Liver (tissue), 3 donors: Measurements from ENCODE around the gene SH2D3A.

Experiments used
- CTCF ChIP-seq: fragments of 150-350 bp; IDR thresholded peaks from 2 replicates; pipeline ENCODE4 v1.5.1; 2017; ENCODE audit warnings: improper control_type of control experiment, low read depth, low read length; ENCODE audit not compliant: missing input control
- EGR1 ChIP-seq, 2 donors: IDR thresholded peaks; 2 replicates each; pipeline ENCODE4 v1.6.1; 2016 to 2018; ENCODE audit warnings: antibody characterized with exemption in 2 of 2, low read depth in 2 of 2
- JUND ChIP-seq, 2 donors: IDR thresholded peaks; 2 replicates each; pipeline ENCODE4 v1.6.1; 2016; ENCODE audit warnings: antibody characterized with exemption in 2 of 2
- MAX ChIP-seq: IDR thresholded peaks from 2 replicates; pipeline ENCODE4 v1.6.1; 2016; ENCODE audit warnings: antibody characterized with exemption
- NR2F2 ChIP-seq: IDR thresholded peaks from 2 replicates; pipeline ENCODE4 v1.6.1; 2016; ENCODE audit warnings: antibody characterized with exemption
- RAD21 ChIP-seq, 2 donors: IDR thresholded peaks; 2 replicates each; pipeline ENCODE4 v1.6.1; 2016; ENCODE audit warnings: antibody characterized with exemption in 2 of 2, mild to moderate bottlenecking in 2 of 2
- RXRA ChIP-seq, 2 donors: IDR thresholded peaks; 2 replicates each; pipeline ENCODE4 v1.6.1; 2017 to 2018; ENCODE audit warnings: antibody characterized with exemption in 2 of 2, mild to moderate bottlenecking in 1 of 2
- TAF1 ChIP-seq: conservative IDR thresholded peaks from 2 replicates; pipeline ENCODE4 v1.6.1; 2016; ENCODE audit warnings: antibody characterized with exemption, mild to moderate bottlenecking
- YY1 ChIP-seq: IDR thresholded peaks from 2 replicates; pipeline ENCODE4 v1.6.1; 2016; ENCODE audit warnings: antibody characterized with exemption, mild to moderate bottlenecking
- TF ChIP-seq, protein P1 (sequence below): IDR thresholded peaks from 2 replicates; pipeline ENCODE4 v1.6.1; 2016; ENCODE audit warnings: antibody characterized with exemption, mild to moderate bottlenecking
- TF ChIP-seq, protein P2 (sequence below): IDR thresholded peaks from 2 replicates; pipeline ENCODE4 v1.6.1; 2016; ENCODE audit warnings: antibody characterized with exemption
- donor health status: healthy.
- donor health status: healthy.

DNA sequence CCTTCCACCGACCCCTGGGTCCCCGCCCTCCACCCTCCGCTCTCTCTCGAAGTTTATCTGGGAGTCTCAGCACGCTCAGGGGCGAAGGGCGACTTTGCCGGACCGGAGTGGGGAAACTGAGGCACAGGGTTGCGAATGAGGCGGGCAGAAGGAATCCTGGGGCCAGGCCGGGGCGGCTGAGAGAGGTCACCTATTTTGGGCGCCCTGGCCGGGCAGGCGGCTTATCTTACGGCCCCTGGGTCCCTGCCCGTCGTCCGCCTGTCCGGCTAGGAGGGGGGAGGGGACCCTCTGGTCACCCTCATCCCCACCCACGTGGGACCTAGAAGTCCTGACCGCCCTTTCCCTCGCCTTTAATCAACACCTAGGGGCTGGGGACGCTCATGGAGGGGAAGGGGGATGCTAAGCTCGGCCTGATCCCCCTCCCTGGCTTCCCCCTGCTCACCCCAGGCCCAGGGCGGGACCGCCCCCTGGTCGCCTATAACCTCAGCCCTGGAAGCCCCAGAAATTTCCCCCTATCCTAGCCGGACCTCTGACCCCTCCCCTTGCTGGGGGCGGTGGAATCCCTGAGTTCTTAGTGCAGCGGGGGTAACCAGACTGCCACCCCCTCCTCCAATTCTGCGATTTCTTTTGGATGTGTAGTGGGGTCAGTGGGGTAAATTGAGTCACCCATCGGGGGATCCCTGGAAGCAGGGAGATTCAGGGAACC lies 27.2 kb downstream of the SH2D3A start:
- TF ChIP-seq RXRA (IDR thresholded peaks at IDR 0.05) (peak in 1 of 2 donors; percentile 5), MAX (no peak), CTCF (no peak), RAD21 (IDR thresholded peaks at IDR 0.05) (no peak), YY1 (no peak), EGR1 (IDR thresholded peaks at IDR 0.05; ENCODE audit: low read depth in 2 of 2) (no peak), TAF1 (no peak), JUND (IDR thresholded peaks at IDR 0.05) (no peak), NR2F2 (no peak)
- TF ChIP-seq, protein P1, sequence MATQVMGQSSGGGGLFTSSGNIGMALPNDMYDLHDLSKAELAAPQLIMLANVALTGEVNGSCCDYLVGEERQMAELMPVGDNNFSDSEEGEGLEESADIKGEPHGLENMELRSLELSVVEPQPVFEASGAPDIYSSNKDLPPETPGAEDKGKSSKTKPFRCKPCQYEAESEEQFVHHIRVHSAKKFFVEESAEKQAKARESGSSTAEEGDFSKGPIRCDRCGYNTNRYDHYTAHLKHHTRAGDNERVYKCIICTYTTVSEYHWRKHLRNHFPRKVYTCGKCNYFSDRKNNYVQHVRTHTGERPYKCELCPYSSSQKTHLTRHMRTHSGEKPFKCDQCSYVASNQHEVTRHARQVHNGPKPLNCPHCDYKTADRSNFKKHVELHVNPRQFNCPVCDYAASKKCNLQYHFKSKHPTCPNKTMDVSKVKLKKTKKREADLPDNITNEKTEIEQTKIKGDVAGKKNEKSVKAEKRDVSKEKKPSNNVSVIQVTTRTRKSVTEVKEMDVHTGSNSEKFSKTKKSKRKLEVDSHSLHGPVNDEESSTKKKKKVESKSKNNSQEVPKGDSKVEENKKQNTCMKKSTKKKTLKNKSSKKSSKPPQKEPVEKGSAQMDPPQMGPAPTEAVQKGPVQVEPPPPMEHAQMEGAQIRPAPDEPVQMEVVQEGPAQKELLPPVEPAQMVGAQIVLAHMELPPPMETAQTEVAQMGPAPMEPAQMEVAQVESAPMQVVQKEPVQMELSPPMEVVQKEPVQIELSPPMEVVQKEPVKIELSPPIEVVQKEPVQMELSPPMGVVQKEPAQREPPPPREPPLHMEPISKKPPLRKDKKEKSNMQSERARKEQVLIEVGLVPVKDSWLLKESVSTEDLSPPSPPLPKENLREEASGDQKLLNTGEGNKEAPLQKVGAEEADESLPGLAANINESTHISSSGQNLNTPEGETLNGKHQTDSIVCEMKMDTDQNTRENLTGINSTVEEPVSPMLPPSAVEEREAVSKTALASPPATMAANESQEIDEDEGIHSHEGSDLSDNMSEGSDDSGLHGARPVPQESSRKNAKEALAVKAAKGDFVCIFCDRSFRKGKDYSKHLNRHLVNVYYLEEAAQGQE = no peak
- TF ChIP-seq, protein P2, sequence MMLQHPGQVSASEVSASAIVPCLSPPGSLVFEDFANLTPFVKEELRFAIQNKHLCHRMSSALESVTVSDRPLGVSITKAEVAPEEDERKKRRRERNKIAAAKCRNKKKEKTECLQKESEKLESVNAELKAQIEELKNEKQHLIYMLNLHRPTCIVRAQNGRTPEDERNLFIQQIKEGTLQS = no peak
